NOMO-1 treated with DMSO at 0.1 percent for 48 hours (cell line): ENCODE results near the gene TTLL8.

ENCODE experiments used
- DNase-seq: peaks from one replicate; lab custom pipeline; 2025; ENCODE audit not compliant: unreplicated experiment; lab: John Stamatoyannopoulos, UW

The TTLL8 gene

GRCh38 chr22:50008151-50009040, 49.7 kb downstream of the TTLL8 start:
- DNase-seq, result no peak

- DNase-seq, result no peak
Observed at GRCh38 chr22:50007057-50007511, 51.0 kb downstream of the TTLL8 start.

- peak; percentile 31 for DNase-seq
Observed at GRCh38 chr22:50004918-50005317, 53.2 kb downstream of the TTLL8 start.

- DNase-seq, result no peak
Observed at GRCh38 chr22:50002791-50003190, 55.3 kb downstream of the TTLL8 start.

GRCh38 chr22:50001388-50002231, 56.5 kb downstream of the TTLL8 start:
- DNase-seq, result no peak

GRCh38 chr22:50000587-50001387, 57.3 kb downstream of the TTLL8 start:
- DNase-seq, result no peak

- DNase-seq, result no peak
Observed at GRCh38 chr22:49999946-50000586, 58.0 kb downstream of the TTLL8 start.

- DNase-seq, result no peak
Observed at GRCh38 chr22:49999063-49999945, 58.8 kb downstream of the TTLL8 start.

GRCh38 chr22:49998718-49999062, 59.4 kb downstream of the TTLL8 start:
- DNase-seq, result no peak

GRCh38 chr22:49997932-49998717, 60.0 kb downstream of the TTLL8 start:
- DNase-seq, result no peak

GRCh38 chr22:49997251-49997599, 60.9 kb downstream of the TTLL8 start:
- no peak for DNase-seq

GRCh38 chr22:49996518-49997250, 61.4 kb downstream of the TTLL8 start:
- no peak for DNase-seq

GRCh38 chr22:49996119-49996517, 62.0 kb downstream of the TTLL8 start:
- no peak for DNase-seq

- no peak for DNase-seq
Observed at GRCh38 chr22:49995361-49996118, 62.6 kb downstream of the TTLL8 start.

GRCh38 chr22:49995041-49995360, 63.1 kb downstream of the TTLL8 start:
- no peak for DNase-seq

- DNase-seq, result no peak
Observed at GRCh38 chr22:49994361-49995040, 63.6 kb downstream of the TTLL8 start.

- DNase-seq, result no peak
Observed at GRCh38 chr22:49993649-49994360, 64.3 kb downstream of the TTLL8 start.
